Endothelial cell of umbilical vein (primary cell): ENCODE results near the gene DDX10.

ENCODE experiments used
- CTCF ChIP-seq, 2 donors: IDR thresholded peaks; 1 replicate in 1 of 2; 2 replicates in 1 of 2; pipeline ENCODE4 v1.5.1; 2011; ENCODE audit warnings: low read length in 2 of 2, mild to moderate bottlenecking in 2 of 2, moderate library complexity in 2 of 2, control low read depth in 1 of 2, inconsistent platforms in 1 of 2, low read depth in 1 of 2; ENCODE audit not compliant: insufficient read depth in 1 of 2; ENCODE audit errors: extremely low read depth in 1 of 2
- EZH2 ChIP-seq: IDR thresholded peaks from 2 replicates; pipeline ENCODE4 v1.6.1; 2012; ENCODE audit warnings: borderline replicate concordance, low read depth, mild to moderate bottlenecking, moderate library complexity, low read length, inconsistent platforms; ENCODE audit not compliant: severe bottlenecking
- FOS ChIP-seq: IDR thresholded peaks from 2 replicates; pipeline ENCODE4 v1.6.1; 2011; ENCODE audit warnings: mild to moderate bottlenecking, low read length, moderate library complexity, borderline replicate concordance; ENCODE audit not compliant: insufficient read depth
- GATA2 ChIP-seq: IDR thresholded peaks from 2 replicates; pipeline ENCODE4 v1.7.0; 2011; ENCODE audit warnings: low read depth, mild to moderate bottlenecking, moderate library complexity, mixed read lengths, low read length; ENCODE audit not compliant: insufficient read length, insufficient read depth
- JUN ChIP-seq: IDR thresholded peaks from 2 replicates; pipeline ENCODE4 v1.6.1; 2011; ENCODE audit warnings: borderline replicate concordance, low read depth; ENCODE audit not compliant: insufficient read length, insufficient read depth
- MAX ChIP-seq: IDR thresholded peaks from 2 replicates; pipeline ENCODE4 v1.6.1; 2011; ENCODE audit not compliant: insufficient read depth, insufficient read length
- MYC ChIP-seq: IDR thresholded peaks from one replicate; pipeline ENCODE4 v1.6.1; 2011; ENCODE audit warnings: mild to moderate bottlenecking, low read depth, low read length
- POLR2A ChIP-seq: IDR thresholded peaks from 2 replicates; pipeline ENCODE4 v1.6.1; 2012; ENCODE audit warnings: low read depth, mild to moderate bottlenecking, control low read depth, low read length
- POLR2AphosphoS5 ChIP-seq: IDR thresholded peaks from 2 replicates; pipeline ENCODE4 v1.6.1; 2012; ENCODE audit warnings: low read depth, mild to moderate bottlenecking, control low read depth, low read length, moderate library complexity; ENCODE audit not compliant: insufficient read depth

DNA sequence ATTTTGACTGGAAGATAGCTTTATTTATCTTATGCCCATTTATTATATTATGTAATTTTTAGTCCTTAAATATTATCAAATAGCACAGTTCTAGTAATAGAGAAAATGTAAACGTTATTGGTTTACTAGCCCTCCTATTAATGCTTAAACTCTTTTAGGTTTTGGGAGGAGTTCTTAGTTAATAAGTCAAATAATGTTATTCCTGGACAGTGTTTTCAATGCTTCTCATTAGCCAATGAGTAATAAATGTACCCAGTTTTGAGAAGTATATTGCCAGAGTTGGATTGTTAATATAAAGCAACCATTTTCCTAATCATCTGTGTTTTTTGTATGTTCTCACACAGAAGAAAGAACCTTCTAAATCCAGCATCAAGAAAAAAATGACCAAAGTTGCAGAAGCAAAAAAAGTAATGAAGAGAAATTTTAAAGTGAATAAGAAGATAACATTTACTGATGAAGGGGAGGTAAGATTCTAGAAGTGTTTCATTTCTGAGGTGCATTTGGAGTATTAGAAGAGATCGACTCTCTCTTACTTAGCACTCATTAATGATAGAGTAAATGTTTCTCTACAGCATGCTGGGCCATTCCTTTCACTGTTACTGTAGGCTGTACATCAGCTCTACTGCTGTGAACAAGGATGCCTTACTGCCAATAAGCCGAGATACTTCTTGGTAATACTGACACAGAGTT is 173.4 kb downstream of the DDX10 start:
- TF ChIP-seq CTCF (IDR thresholded peaks at IDR 0.05; ENCODE audit: extremely low read depth in 1 of 2, insufficient read depth in 1 of 2, low read depth in 1 of 2, low read length in 2 of 2) (no peak), POLR2A (no peak), FOS (no peak), EZH2 (no peak), POLR2AphosphoS5 (no peak), JUN (no peak), MAX (no peak), GATA2 (no peak), MYC (no peak)
